ENCODE measurements around the gene KLF15.

GRCh38 chr3:126337980-126338651 lies 19.1 kb downstream of the KLF15 start:
- TF ChIP-seq POLR2A (IDR thresholded peaks at IDR 0.05; ENCODE audit: low read depth, low read length): no peak
- no peak for TF ChIP-seq POLR2AphosphoS5 (IDR thresholded peaks at IDR 0.05; ENCODE audit: low read depth, low read length)
- TF ChIP-seq TAF1 (IDR thresholded peaks at IDR 0.05; ENCODE audit: borderline replicate concordance, low read depth, low read length): no peak
